Psoas muscle (tissue), 8 donors: ENCODE measurements around the gene CRABP2. TPM values are rescaled to one million over a fixed set of nuclear protein-coding genes. Genes with fewer than 3 reads are reported as not detected.
A peak's percentile ranks its signal among the peaks of the same experiment; 100 is the strongest.

Experiments used
- ATAC-seq, 4 donors: fragments of 200-7000 bp; cut with Tn5 transposase; one replicate each; pipeline ENCODE4 v1.9.1; 2020; ENCODE audit warnings: moderate library complexity in 3 of 4, mild to moderate bottlenecking in 2 of 4
- DNase-seq, 2 donors: peaks; one replicate each; pipeline ENCODE4 v3.0.0-alpha.2; 2020
- H3K27ac ChIP-seq: fragments of 200-600 bp; one replicate; pipeline ENCODE4 v1.8.0; 2022
- H3K27me3 ChIP-seq, 3 donors: fragments of 200-600 bp in 1 of 3; one replicate each; pipeline versions ENCODE4 v1.6.1 to v1.8.0; 2013 to 2022; ENCODE audit warnings: low read length in 2 of 3, mild to moderate bottlenecking in 2 of 3, moderate library complexity in 1 of 3; ENCODE audit not compliant: insufficient read depth in 3 of 3
- H3K36me3 ChIP-seq, 2 donors: fragments of 200-600 bp in 1 of 2; one replicate each; pipeline versions ENCODE4 v1.6.1 to v1.8.0; 2013 to 2022; ENCODE audit warnings: low read depth in 1 of 2, mild to moderate bottlenecking in 1 of 2, moderate library complexity in 1 of 2; ENCODE audit not compliant: insufficient read depth in 1 of 2
- H3K4me1 ChIP-seq: fragments of 200-600 bp; one replicate; pipeline ENCODE4 v1.8.0; 2022
- H3K4me3 ChIP-seq: fragments of 200-600 bp; one replicate; pipeline ENCODE4 v1.8.0; 2022; ENCODE audit warnings: mild to moderate bottlenecking
- H3K9me3 ChIP-seq: fragments of 200-600 bp; one replicate; pipeline ENCODE4 v1.8.0; 2022
- WGBS, 3 donors: extraction: QIAGEN DNeasy Blood & Tissue Kit; methylation state at CpG; one replicate each; pipeline versions ENCODE4 v1.1.6 to v1.1.7; 2013; 5-methylcytosine and 5-hydroxymethylcytosine counted together
- intact Hi-C, 2 donors: fragments of 100-400 bp; cut with DNase I; formaldehyde crosslinking; loops; one replicate each; pipeline versions ENCODE4 v1.11.0 to v1.14.2; 2022
- polyA plus RNA-seq, 3 donors: library from polyadenylated mRNA; stranded (reverse); fragments of 200-250 nt; gene quantifications; one replicate each; pipeline ENCODE4 v1.2.3, GENCODE V29; 2013
- total RNA-seq, 4 donors: library from RNA; stranded (reverse); fragmentation: NEBNext Ultra II Directional in 2 of 4; extraction: Animal tissue kit (Norgen Biotek cat#: 25700) in 2 of 4; gene quantifications; one replicate each; pipeline versions ENCODE4 v1.2.1 to v1.2.4, GENCODE V29; 2021 to 2023
- TF ChIP-seq, protein P1 (sequence below): fragments of 200-600 bp; IDR thresholded peaks from one replicate; pipeline ENCODE4 v1.8.0; 2022; ENCODE audit warnings: antibody characterized with exemption
- donor health status: healthy with polysubstance abuse.
- donor health status: DM: no; HTN: no; CAD: no; lungs with moderate emphysema.
- donor health status: Bipolar disorder and iron deficiency.
- donor health status: healthy.
- donor health status: DM: yes; HTN: yes; CAD: no.
- donor health status: DM: no; HTN: no; CAD: no.
- donor health status: DM: no; HTN: no; CAD: no.
- donor health status: DM: yes; HTN: yes; CAD: no.

CRABP2 gene
- total and polyA plus RNA-seq, 7 donors: 0.13 to 1.7 (median 0.64) TPM; not detected in 1

DNA sequence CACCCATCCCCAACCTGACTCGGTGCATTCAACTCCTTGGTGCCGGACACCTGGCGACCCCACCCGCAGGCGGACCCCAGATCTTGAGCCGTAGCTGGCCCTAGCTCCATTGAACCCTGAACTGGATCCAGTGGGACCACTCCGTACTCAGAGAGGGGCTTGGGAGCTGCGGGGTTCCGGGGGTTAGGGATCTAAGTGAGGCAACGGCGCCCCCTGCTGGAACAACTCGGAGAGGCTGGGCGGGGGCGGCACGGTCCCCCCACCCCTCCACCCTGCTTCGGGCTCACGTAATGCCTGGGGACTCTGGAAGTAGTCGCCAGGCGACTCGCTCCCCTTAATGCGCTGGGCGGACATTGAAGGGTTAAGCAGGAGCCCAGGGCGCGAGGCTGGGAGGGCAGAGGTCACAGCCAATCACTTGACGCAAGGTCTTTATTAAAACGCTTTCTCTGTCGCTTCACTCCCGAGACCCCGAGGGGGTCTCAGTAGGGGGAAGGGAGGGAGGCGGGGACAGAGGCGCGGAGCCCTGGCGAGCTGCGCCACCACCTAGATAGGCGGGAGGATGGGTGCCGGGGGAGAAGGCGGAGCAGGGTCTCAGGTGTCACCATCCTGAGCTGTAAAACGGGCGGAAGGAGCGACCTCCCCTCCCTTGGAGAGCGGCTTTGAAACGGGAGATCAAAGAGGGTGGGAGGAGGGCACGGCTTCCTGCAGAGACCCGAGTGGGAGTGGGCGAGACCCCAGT, 704 bp upstream of the CRABP2 start:
- Histone ChIP-seq H3K4me3 (peak overlapping the region; percentile 62), H3K4me1 (peaks cover 22% of the 10 kb centered on the region), H3K27ac (no peak overlapping the region), H3K27me3 (peaks cover 0 to 51% (median 16%) of the 10 kb centered on the region in 3 donors), H3K36me3 (no peaks in the 10 kb centered on the region), H3K9me3 (no peaks in the 10 kb centered on the region)
- ATAC-seq (peak; percentile 50 to 75 (median 60)), DNase-seq (peak; percentile 68 to 76)
- 1% methylated on average over 43 to 45 of the region's 45 CpGs for whole genome bisulfite sequencing, 3 donors
- intact Hi-C loops: no loop called here
- TF ChIP-seq, protein P1, sequence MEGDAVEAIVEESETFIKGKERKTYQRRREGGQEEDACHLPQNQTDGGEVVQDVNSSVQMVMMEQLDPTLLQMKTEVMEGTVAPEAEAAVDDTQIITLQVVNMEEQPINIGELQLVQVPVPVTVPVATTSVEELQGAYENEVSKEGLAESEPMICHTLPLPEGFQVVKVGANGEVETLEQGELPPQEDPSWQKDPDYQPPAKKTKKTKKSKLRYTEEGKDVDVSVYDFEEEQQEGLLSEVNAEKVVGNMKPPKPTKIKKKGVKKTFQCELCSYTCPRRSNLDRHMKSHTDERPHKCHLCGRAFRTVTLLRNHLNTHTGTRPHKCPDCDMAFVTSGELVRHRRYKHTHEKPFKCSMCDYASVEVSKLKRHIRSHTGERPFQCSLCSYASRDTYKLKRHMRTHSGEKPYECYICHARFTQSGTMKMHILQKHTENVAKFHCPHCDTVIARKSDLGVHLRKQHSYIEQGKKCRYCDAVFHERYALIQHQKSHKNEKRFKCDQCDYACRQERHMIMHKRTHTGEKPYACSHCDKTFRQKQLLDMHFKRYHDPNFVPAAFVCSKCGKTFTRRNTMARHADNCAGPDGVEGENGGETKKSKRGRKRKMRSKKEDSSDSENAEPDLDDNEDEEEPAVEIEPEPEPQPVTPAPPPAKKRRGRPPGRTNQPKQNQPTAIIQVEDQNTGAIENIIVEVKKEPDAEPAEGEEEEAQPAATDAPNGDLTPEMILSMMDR: peak; percentile 71

DNA sequence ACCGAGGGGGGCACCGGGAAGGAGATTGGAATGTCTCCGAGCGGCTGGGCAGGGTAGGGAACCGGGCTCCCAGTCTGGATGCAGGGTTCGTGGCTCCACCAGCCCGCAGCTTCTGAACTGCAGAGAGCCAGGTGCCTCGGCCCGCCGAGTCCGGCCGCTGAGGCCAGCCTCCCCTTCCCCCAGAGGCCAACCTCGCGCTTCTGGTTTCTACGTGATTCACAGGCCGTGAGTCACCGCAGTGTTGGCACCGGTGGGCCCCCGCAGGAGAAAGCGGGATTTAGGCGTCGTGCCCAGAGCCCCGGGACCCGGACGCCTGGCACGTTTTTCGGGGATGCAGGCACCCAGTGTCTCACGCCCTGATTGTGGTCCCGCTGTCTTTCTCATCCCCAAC, 458 bp downstream of the CRABP2 start:
- DNase-seq (peak; percentile 82), ATAC-seq (peak; percentile 61 to 68 (median 63))
- H3K4me1 ChIP-seq: peaks cover 22% of the 10 kb centered on the region
- H3K27me3 ChIP-seq: peaks cover 0 to 61% (median 23%) of the 10 kb centered on the region in 3 donors
- 1 to 2% (median 2%) methylated on average over 22 to 29 of the region's 29 CpGs for WGBS, 3 donors
- no peaks in the 10 kb centered on the region for H3K36me3 ChIP-seq
- no peaks in the 10 kb centered on the region for H3K9me3 ChIP-seq
- H3K27ac ChIP-seq: no peak overlapping the region
- H3K4me3 ChIP-seq: peak overlapping the region; percentile 62
- TF ChIP-seq, protein P1: no peak
- intact Hi-C loops: no loop called here

- Histone ChIP-seq H3K27me3 (peaks cover 0 to 66% (median 24%) of the 10 kb centered on the region in 3 donors), H3K4me1 (peaks cover 22% of the 10 kb centered on the region), H3K36me3 (no peaks in the 10 kb centered on the region), H3K4me3 (no peak overlapping the region), H3K27ac (no peak overlapping the region), H3K9me3 (no peaks in the 10 kb centered on the region)
- WGBS, 3 donors: 46 to 50% (median 47%) methylated on average over 10 of the region's 10 CpGs
- TF ChIP-seq, protein P1: no peak
- intact Hi-C loops: no loop called here
- ATAC-seq: no peak
- no peak for DNase-seq
Measured at GRCh38 chr1:156704166-156704711, 1.1 kb downstream of the CRABP2 start.

DNA sequence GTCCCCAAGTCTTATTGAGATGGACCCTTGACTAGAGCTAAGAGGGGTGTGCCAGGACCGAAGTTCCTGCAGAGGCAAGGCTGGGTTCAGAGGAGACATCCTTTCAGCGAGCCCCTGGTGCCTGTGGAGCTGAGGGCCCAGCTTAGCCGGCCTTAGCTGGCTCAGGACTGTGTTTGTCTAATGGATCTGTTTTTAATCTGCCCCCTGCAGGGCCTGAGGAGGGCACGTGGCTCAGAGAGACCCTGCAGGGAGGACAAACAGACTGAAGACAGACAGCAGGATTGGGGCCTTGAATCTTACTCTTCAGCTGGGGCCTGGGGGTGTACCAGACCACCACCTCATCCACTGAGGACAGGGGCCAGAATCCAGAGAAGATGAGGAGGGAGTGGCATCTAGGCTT, 1.6 kb downstream of the CRABP2 start:
- H3K27ac ChIP-seq: no peak overlapping the region
- DNase-seq (no peak), ATAC-seq (no peak)
- peaks cover 22% of the 10 kb centered on the region for H3K4me1 ChIP-seq
- H3K9me3 ChIP-seq: no peaks in the 10 kb centered on the region
- 39 to 58% (median 44%) methylated on average over 4 of the region's 4 CpGs for WGBS, 3 donors
- no peaks in the 10 kb centered on the region for H3K36me3 ChIP-seq
- H3K4me3 ChIP-seq: no peak overlapping the region
- intact Hi-C loops: no loop called here
- TF ChIP-seq, protein P1: no peak
- peaks cover 0 to 66% (median 24%) of the 10 kb centered on the region in 3 donors for H3K27me3 ChIP-seq
